ENCODE data around the gene GPR161. TPM values are rescaled to one million over a fixed set of nuclear protein-coding genes. Genes with fewer than 3 reads are reported as not detected.

The GPR161 gene
- polyA plus RNA-seq, 2 donors = 1.9 to 3.4 TPM

DNA sequence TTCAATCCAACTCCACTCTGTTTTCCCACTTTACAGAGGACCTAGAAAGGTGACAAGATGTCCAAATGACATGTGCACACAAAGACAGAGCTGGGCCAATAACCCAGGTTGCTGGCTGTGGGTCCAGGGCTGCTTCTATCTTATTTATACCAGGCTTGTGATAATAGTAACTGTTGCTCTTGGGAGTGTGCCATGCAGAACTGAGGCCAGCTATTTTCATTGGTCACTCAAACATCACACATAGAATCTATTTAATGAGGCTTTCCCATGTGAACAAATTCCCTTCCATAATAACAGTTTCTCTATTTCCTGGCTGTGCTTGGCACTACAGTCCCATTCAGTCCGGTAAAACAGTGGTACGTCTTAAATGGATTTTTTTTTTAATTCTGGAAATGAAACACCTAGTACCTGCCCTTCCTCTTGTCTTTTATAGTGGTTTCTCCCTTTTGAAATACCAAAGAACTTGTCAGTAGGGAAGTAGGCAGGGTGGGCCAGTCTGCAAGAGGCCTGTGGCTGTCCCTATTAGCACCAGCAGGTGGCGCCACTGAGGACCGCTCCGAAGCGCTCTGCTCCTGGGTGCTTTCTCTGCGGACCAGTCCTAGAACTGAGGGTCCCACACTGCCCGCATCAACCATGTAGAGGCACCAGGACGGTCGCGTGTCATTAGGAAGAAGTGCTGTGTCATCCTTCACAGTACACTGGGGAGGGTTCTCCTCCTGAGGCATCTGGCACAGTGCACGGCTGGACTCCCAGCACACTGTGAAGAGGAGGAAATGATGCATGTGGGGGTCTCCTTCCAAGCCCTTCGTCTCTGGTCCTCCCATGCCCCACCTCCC lies 52.1 kb downstream of the GPR161 start:
- Histone ChIP-seq H3K4me3 (ENCODE audit: low read depth in 1 of 2, low read length in 2 of 2) (no peak overlapping the region), H3K4me1 (ENCODE audit: control insufficient read depth in 2 of 2, insufficient read depth in 2 of 2, low read length in 1 of 2) (no peaks in the 10 kb centered on the region), H3K9me3 (ENCODE audit: control insufficient read depth in 2 of 2, insufficient read depth in 1 of 2, low read depth in 1 of 2, low read length in 1 of 2) (no peaks in the 10 kb centered on the region), H3K27me3 (ENCODE audit: control insufficient read depth in 1 of 2, insufficient read depth in 2 of 2, low read length in 2 of 2) (no peaks in the 10 kb centered on the region), H3K36me3 (ENCODE audit: control insufficient read depth in 2 of 2, insufficient read depth in 2 of 2, low read length in 1 of 2) (no peaks in the 10 kb centered on the region), H3K27ac (ENCODE audit: low read depth in 2 of 2, low read length in 1 of 2) (peak overlapping the region; percentile 42)
- WGBS, 2 donors = 43 to 48% methylated on average over 13 of the region's 13 CpGs

DNA sequence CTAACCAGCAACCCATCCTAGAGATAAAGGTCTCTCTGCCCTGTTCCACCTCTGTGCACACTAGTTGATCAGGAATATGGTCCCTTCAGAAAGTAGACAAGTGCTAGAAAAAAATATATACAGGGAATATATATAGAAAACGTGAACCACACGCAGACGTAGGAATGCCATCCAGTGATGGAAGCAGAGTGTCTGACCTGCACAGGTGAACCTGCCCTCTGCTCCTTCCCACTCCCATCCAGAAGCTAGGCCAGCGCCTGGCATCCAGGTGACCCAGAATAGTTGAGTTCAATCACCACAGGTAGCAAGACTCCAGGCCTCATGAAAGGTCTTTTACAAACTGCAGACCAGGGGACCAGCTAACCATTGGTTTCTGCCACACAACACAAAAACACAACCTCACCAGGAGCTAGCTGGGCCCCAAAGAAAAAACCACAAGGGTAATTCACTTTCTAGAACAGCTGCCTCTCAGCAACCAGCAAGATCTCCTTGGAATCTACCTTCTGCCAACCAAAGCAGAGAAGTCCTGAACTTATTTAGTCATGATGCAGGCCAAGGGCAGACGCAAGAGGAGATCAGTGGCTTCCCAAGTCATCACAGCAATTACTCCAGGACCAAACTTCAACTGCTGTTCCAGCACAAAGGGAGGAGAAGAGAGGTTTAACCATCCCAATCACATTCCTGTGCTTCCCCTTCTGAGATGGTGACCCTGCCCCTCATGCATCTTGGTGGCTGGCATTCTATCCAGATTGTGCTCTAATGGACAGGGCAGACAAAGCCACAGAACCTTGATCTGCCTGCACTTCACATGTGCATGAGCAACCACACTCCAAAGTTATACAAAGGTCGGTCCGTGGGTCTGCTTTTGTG lies 53.0 kb downstream of the GPR161 start:
- 89 to 90% methylated on average over 7 of the region's 7 CpGs for WGBS, 2 donors
- H3K27ac ChIP-seq (ENCODE audit: low read depth in 2 of 2, low read length in 1 of 2) = no peak overlapping the region

DNA sequence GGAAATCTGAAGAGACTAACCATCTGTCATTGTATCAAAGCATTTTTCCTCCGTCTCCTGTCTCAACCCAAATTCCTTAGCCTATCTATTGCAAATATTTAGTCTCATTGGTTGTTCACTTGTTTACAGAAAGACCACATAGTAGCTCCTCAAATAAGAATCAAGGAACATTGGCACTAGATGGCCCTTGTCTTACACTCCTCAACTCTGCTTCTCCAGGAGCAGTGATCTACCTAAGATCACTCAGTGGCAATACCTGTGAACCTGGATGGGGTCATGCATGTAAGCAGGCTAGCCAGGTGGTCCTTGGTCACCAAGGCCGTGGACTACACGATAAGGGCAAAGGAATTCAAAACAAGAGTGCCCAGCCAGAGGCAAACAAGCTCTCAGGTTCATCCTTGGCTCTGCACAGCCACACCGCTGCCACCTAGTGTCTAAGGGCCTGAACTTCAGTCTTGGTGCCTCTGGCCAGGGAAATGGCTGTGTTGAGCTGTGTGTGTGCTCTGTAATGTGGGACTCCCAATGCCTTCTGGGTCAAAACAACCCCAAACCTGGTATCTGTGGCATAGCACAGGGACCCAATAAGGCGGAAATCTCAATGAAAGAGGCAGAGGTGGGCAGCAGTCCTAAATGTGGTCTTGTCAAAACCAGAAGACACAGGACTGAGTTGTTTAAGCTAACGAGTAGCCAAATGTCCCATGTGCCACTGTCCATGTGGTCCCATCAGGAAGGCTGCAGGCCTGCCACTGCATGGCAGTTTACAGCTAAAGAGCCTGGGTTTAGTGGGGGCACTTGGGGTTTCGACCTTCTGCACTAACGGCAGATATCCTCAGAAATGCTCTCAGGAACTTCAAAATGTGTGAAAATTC lies 54.5 kb downstream of the GPR161 start:
- Histone ChIP-seq H3K36me3 (ENCODE audit: control insufficient read depth in 2 of 2, insufficient read depth in 2 of 2, low read length in 1 of 2) (peaks cover 0 to 2% of the 10 kb centered on the region in 2 donors), H3K27me3 (ENCODE audit: control insufficient read depth in 1 of 2, insufficient read depth in 2 of 2, low read length in 2 of 2) (no peaks in the 10 kb centered on the region), H3K9me3 (ENCODE audit: control insufficient read depth in 2 of 2, insufficient read depth in 1 of 2, low read depth in 1 of 2, low read length in 1 of 2) (no peaks in the 10 kb centered on the region), H3K27ac (ENCODE audit: low read depth in 2 of 2, low read length in 1 of 2) (peak overlapping the region in 1 of 2 donors; percentile 40), H3K4me3 (ENCODE audit: low read depth in 1 of 2, low read length in 2 of 2) (no peak overlapping the region), H3K4me1 (ENCODE audit: control insufficient read depth in 2 of 2, insufficient read depth in 2 of 2, low read length in 1 of 2) (no peaks in the 10 kb centered on the region)
- WGBS, 2 donors = 52 to 53% methylated on average over 8 of the region's 8 CpGs

More for the DNA sequence above, 53.0 kb downstream of the GPR161 start:
- Histone ChIP-seq H3K27me3 (ENCODE audit: control insufficient read depth in 1 of 2, insufficient read depth in 2 of 2, low read length in 2 of 2) (no peaks in the 10 kb centered on the region), H3K4me1 (ENCODE audit: control insufficient read depth in 2 of 2, insufficient read depth in 2 of 2, low read length in 1 of 2) (no peaks in the 10 kb centered on the region), H3K9me3 (ENCODE audit: control insufficient read depth in 2 of 2, insufficient read depth in 1 of 2, low read depth in 1 of 2, low read length in 1 of 2) (no peaks in the 10 kb centered on the region), H3K4me3 (ENCODE audit: low read depth in 1 of 2, low read length in 2 of 2) (no peak overlapping the region), H3K36me3 (ENCODE audit: control insufficient read depth in 2 of 2, insufficient read depth in 2 of 2, low read length in 1 of 2) (no peaks in the 10 kb centered on the region)

DNA sequence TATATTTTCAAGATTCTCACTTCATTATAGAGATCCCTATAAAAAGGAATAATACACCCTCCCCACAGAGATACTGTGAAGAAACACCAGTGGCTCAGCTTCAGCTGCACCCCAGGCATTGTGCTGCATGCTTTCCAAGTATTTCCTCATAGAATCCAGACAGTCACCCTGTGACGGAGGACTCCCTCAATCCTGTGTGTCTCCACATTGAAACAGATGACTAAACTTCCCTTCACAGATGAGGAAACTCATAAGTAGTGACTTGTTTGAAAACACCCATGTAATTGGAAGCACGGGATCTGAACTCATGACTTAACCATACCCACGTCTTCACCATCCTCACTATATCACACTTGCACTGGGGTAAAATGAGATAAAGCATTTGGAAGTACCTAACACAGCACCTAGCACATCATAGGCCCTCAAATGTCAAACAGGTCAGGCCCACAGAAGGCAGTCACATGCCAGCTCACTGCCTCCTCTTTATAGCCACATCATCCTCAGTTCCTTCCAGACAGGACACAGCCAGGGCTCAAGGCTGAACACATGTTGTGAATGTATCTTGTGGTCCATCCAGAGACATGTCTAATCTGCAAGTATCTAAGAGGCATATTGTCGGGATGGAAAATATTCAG lies 55.2 kb downstream of the GPR161 start:
- peaks cover 0 to 8% of the 10 kb centered on the region in 2 donors for H3K36me3 ChIP-seq (ENCODE audit: control insufficient read depth in 2 of 2, insufficient read depth in 2 of 2, low read length in 1 of 2)
- no peaks in the 10 kb centered on the region for H3K27me3 ChIP-seq (ENCODE audit: control insufficient read depth in 1 of 2, insufficient read depth in 2 of 2, low read length in 2 of 2)
- no peak overlapping the region for H3K4me3 ChIP-seq (ENCODE audit: low read depth in 1 of 2, low read length in 2 of 2)
- 67 to 73% methylated on average over 4 of the region's 4 CpGs for WGBS, 2 donors
- H3K27ac ChIP-seq (ENCODE audit: low read depth in 2 of 2, low read length in 1 of 2) = peak overlapping the region in 1 of 2 donors; percentile 47
- H3K9me3 ChIP-seq (ENCODE audit: control insufficient read depth in 2 of 2, insufficient read depth in 1 of 2, low read depth in 1 of 2, low read length in 1 of 2) = no peaks in the 10 kb centered on the region
- H3K4me1 ChIP-seq (ENCODE audit: control insufficient read depth in 2 of 2, insufficient read depth in 2 of 2, low read length in 1 of 2) = no peaks in the 10 kb centered on the region

DNA sequence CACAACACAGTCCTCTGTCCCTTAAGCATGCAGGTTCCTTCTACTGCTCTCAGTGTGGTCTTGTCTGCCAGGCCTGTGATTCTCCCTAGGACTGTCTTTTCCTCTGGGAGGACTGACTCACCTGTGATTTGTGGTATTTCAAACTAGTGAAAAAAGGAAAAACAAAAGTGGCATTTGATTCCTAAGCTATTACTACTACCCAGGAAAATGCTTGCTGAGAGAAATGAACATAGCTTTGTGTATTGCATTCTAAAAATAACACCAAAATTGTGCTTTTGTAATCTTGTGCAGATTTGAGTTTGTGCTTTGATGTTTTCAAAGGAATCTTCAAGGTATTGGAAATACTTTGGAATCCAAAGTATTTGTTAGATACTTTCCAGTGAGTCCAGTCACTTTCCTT lies 57.0 kb downstream of the GPR161 start:
- Histone ChIP-seq H3K4me3 (ENCODE audit: low read depth in 1 of 2, low read length in 2 of 2) (no peak overlapping the region), H3K9me3 (ENCODE audit: control insufficient read depth in 2 of 2, insufficient read depth in 1 of 2, low read depth in 1 of 2, low read length in 1 of 2) (no peaks in the 10 kb centered on the region), H3K27ac (ENCODE audit: low read depth in 2 of 2, low read length in 1 of 2) (no peak overlapping the region), H3K27me3 (ENCODE audit: control insufficient read depth in 1 of 2, insufficient read depth in 2 of 2, low read length in 2 of 2) (no peaks in the 10 kb centered on the region), H3K36me3 (ENCODE audit: control insufficient read depth in 2 of 2, insufficient read depth in 2 of 2, low read length in 1 of 2) (peaks cover 0 to 8% of the 10 kb centered on the region in 2 donors), H3K4me1 (ENCODE audit: control insufficient read depth in 2 of 2, insufficient read depth in 2 of 2, low read length in 1 of 2) (no peaks in the 10 kb centered on the region)

DNA sequence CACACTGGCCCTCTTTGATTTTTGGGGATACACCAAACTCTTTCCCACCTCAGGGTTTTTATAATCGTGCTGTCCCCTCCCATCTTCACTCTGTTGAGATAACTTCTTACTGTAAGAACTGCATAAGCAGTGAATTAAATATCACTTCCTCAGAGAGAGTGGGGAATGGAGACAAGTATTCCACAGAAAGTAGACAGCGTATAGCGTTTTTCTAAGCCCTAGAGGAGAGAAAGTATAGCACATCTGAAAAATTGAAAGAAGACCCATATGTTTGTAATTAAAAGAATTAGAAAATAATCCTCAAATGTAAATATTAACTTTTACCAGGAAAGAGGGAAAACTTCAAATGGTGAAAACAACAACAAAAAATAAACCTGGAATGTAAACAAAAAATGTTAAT lies 67.3 kb downstream of the GPR161 start:
- Histone ChIP-seq H3K27me3 (ENCODE audit: control insufficient read depth in 1 of 2, insufficient read depth in 2 of 2, low read length in 2 of 2) (no peaks in the 10 kb centered on the region), H3K27ac (ENCODE audit: low read depth in 2 of 2, low read length in 1 of 2) (no peak overlapping the region), H3K36me3 (ENCODE audit: control insufficient read depth in 2 of 2, insufficient read depth in 2 of 2, low read length in 1 of 2) (peaks cover 3 to 4% of the 10 kb centered on the region in 2 donors), H3K4me3 (ENCODE audit: low read depth in 1 of 2, low read length in 2 of 2) (no peak overlapping the region), H3K4me1 (ENCODE audit: control insufficient read depth in 2 of 2, insufficient read depth in 2 of 2, low read length in 1 of 2) (no peaks in the 10 kb centered on the region), H3K9me3 (ENCODE audit: control insufficient read depth in 2 of 2, insufficient read depth in 1 of 2, low read depth in 1 of 2, low read length in 1 of 2) (no peaks in the 10 kb centered on the region)
- WGBS, 2 donors = 83 to 85% methylated on average over 3 of the region's 3 CpGs

DNA sequence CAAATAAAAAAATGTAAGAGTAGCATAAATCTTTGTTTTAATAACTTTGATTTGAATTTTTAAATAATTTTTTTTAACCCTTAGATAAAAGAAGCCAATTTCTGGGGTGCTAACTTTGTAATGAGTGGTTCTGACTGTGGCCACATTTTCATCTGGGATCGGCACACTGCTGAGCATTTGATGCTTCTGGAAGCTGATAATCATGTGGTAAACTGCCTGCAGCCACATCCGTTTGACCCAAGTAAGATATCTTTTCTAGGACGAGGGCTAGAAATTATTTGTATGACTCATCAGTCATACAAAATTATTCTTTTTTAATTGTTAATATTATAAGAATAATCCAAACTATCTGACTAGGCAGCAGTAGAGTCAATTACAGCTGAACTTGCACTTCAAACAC lies 71.2 kb downstream of the GPR161 start:
- Histone ChIP-seq H3K27me3 (ENCODE audit: control insufficient read depth in 1 of 2, insufficient read depth in 2 of 2, low read length in 2 of 2) (no peaks in the 10 kb centered on the region), H3K27ac (ENCODE audit: low read depth in 2 of 2, low read length in 1 of 2) (no peak overlapping the region)

DNA sequence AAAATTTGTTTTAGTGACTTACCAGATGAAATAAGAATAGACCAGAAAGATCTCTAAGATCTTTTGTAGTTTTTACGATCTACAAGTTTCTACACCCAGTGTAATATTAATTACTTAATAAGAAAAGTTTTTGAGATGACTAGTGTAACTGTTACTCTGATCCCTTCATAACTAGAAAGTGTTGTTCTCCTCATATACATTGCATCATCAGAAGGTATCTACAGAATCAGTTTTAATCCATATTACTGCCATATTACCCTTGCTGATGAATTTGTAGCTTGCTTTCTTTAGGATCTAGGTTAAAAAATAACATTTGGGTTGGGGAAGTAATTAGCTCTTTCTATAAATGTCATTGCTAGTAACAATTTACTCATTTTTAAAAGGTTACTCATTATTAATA lies 72.5 kb downstream of the GPR161 start:
- H3K9me3 ChIP-seq (ENCODE audit: control insufficient read depth in 2 of 2, insufficient read depth in 1 of 2, low read depth in 1 of 2, low read length in 1 of 2) = no peaks in the 10 kb centered on the region
- H3K4me1 ChIP-seq (ENCODE audit: control insufficient read depth in 2 of 2, insufficient read depth in 2 of 2, low read length in 1 of 2) = no peaks in the 10 kb centered on the region
- H3K4me3 ChIP-seq (ENCODE audit: low read depth in 1 of 2, low read length in 2 of 2) = no peak overlapping the region
- H3K27ac ChIP-seq (ENCODE audit: low read depth in 2 of 2, low read length in 1 of 2) = no peak overlapping the region
- H3K27me3 ChIP-seq (ENCODE audit: control insufficient read depth in 1 of 2, insufficient read depth in 2 of 2, low read length in 2 of 2) = no peaks in the 10 kb centered on the region
- H3K36me3 ChIP-seq (ENCODE audit: control insufficient read depth in 2 of 2, insufficient read depth in 2 of 2, low read length in 1 of 2) = peaks cover 3 to 4% of the 10 kb centered on the region in 2 donors
- 98 to 100% methylated on average over 1 of the region's 1 CpG for WGBS, 2 donors

More for the DNA sequence above, 71.2 kb downstream of the GPR161 start:
- Histone ChIP-seq H3K36me3 (ENCODE audit: control insufficient read depth in 2 of 2, insufficient read depth in 2 of 2, low read length in 1 of 2) (peaks cover 3 to 4% of the 10 kb centered on the region in 2 donors), H3K4me1 (ENCODE audit: control insufficient read depth in 2 of 2, insufficient read depth in 2 of 2, low read length in 1 of 2) (no peaks in the 10 kb centered on the region), H3K4me3 (ENCODE audit: low read depth in 1 of 2, low read length in 2 of 2) (no peak overlapping the region), H3K9me3 (ENCODE audit: control insufficient read depth in 2 of 2, insufficient read depth in 1 of 2, low read depth in 1 of 2, low read length in 1 of 2) (no peaks in the 10 kb centered on the region)
- WGBS, 2 donors = 78 to 85% methylated on average over 3 of the region's 3 CpGs

DNA sequence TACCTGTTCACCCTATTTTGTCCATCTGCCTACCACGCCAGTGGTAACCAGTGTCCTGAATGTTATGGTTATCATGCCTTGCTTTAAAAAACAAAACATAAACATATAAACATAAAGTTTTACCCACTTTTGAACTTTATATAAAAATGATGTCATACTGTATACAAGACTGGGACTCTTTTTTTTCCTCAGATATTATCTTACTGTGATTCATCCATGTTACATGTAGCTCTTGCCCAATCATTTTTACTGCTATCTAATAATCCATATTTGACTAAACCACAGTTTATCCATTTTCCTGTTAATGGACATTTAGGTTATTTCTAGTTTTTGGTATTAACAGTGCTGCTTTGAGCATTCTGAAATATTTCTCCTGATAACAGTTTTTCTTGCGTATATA lies 78.8 kb downstream of the GPR161 start:
- Histone ChIP-seq H3K36me3 (ENCODE audit: control insufficient read depth in 2 of 2, insufficient read depth in 2 of 2, low read length in 1 of 2) (peaks cover 0 to 2% of the 10 kb centered on the region in 2 donors), H3K27ac (ENCODE audit: low read depth in 2 of 2, low read length in 1 of 2) (no peak overlapping the region), H3K27me3 (ENCODE audit: control insufficient read depth in 1 of 2, insufficient read depth in 2 of 2, low read length in 2 of 2) (no peaks in the 10 kb centered on the region), H3K9me3 (ENCODE audit: control insufficient read depth in 2 of 2, insufficient read depth in 1 of 2, low read depth in 1 of 2, low read length in 1 of 2) (no peaks in the 10 kb centered on the region), H3K4me1 (ENCODE audit: control insufficient read depth in 2 of 2, insufficient read depth in 2 of 2, low read length in 1 of 2) (no peaks in the 10 kb centered on the region), H3K4me3 (ENCODE audit: low read depth in 1 of 2, low read length in 2 of 2) (no peak overlapping the region)
- 98 to 99% methylated on average over 2 of the region's 2 CpGs for WGBS, 2 donors
